Subcutaneous abdominal adipose tissue (tissue), 5 donors: ENCODE data around the gene GYG1.
"Not testable (repeated sequence)": the region's sequence is repeated elsewhere in the genome, so short reads cannot be mapped to it uniquely, and the experiment has no call there.

Source experiments
- H3K27ac ChIP-seq: one replicate; pipeline ENCODE4 v1.7.0; 2013; ENCODE audit warnings: low read depth, mild to moderate bottlenecking, inconsistent platforms, low read length, moderate library complexity
- H3K27me3 ChIP-seq, 5 donors: one replicate each; pipeline ENCODE4 v1.7.0; 2013; ENCODE audit warnings: low read length in 5 of 5, inconsistent platforms in 1 of 5; ENCODE audit not compliant: control insufficient read depth in 5 of 5, insufficient read depth in 4 of 5
- H3K36me3 ChIP-seq, 5 donors: one replicate each; pipeline ENCODE4 v1.7.0; 2013; ENCODE audit warnings: low read length in 5 of 5; ENCODE audit not compliant: control insufficient read depth in 5 of 5, insufficient read depth in 5 of 5
- H3K4me1 ChIP-seq, 5 donors: one replicate each; pipeline ENCODE4 v1.7.0; 2013; ENCODE audit warnings: low read length in 5 of 5, mild to moderate bottlenecking in 3 of 5, moderate library complexity in 1 of 5; ENCODE audit not compliant: control insufficient read depth in 5 of 5, insufficient read depth in 5 of 5
- H3K4me3 ChIP-seq, 5 donors: one replicate each; pipeline ENCODE4 v1.7.0; 2013; ENCODE audit warnings: low read length in 5 of 5, low read depth in 1 of 5
- H3K9ac ChIP-seq, 5 donors: one replicate each; pipeline ENCODE4 v1.7.0; 2013; ENCODE audit warnings: low read length in 5 of 5, mild to moderate bottlenecking in 4 of 5, moderate library complexity in 3 of 5
- H3K9me3 ChIP-seq, 5 donors: one replicate each; pipeline ENCODE4 v1.7.0; 2013; ENCODE audit warnings: low read length in 5 of 5; ENCODE audit not compliant: control insufficient read depth in 5 of 5
- donor health status: healthy.
- donor health status: healthy.
- donor health status: healthy.
- donor health status: healthy.
- donor health status: healthy.

The GYG1 gene

GRCh38 chr3:148981273-148981672, 10.1 kb upstream of the GYG1 start:
- Histone ChIP-seq H3K36me3 (no peaks in the 10 kb centered on the region), H3K9me3 (no peaks in the 10 kb centered on the region), H3K27me3 (peaks cover 0 to 2% (median 0%) of the 10 kb centered on the region in 5 donors), H3K9ac (no peak overlapping the region), H3K27ac (no peak overlapping the region), H3K4me1 (no peaks in the 10 kb centered on the region), H3K4me3 (no peak overlapping the region)

GRCh38 chr3:148987551-148987950, 3.8 kb upstream of the GYG1 start:
- not testable (repeated sequence) for H3K27ac ChIP-seq
- peaks cover 0 to 21% (median 14%) of the 10 kb centered on the region in 5 donors for H3K4me1 ChIP-seq

GRCh38 chr3:148990236-148990635, 1.1 kb upstream of the GYG1 start:
- Histone ChIP-seq H3K27ac (peak overlapping the region; percentile 10), H3K9ac (peak overlapping the region in 1 of 5 donors; percentile 80), H3K4me3 (no peak overlapping the region), H3K36me3 (peaks cover 1 to 12% (median 8%) of the 10 kb centered on the region in 5 donors), H3K4me1 (peaks cover 0 to 25% (median 18%) of the 10 kb centered on the region in 5 donors), H3K9me3 (no peaks in the 10 kb centered on the region), H3K27me3 (no peaks in the 10 kb centered on the region)

More at GRCh38 chr3:148987551-148987950, 3.8 kb upstream of the GYG1 start:
- not testable (repeated sequence) for H3K36me3 ChIP-seq, H3K9me3 ChIP-seq, H3K4me3 ChIP-seq, H3K9ac ChIP-seq, H3K27me3 ChIP-seq

- Histone ChIP-seq H3K9me3 (no peaks in the 10 kb centered on the region), H3K27ac (peak overlapping the region; percentile 74), H3K27me3 (no peaks in the 10 kb centered on the region), H3K36me3 (peaks cover 20 to 31% (median 24%) of the 10 kb centered on the region in 5 donors), H3K4me1 (peaks cover 0 to 25% (median 18%) of the 10 kb centered on the region in 5 donors), H3K9ac (peak overlapping the region in 4 of 5 donors; percentile 47 to 82 (median 76)), H3K4me3 (peak overlapping the region; percentile 52 to 82 (median 73))
Measured at GRCh38 chr3:148992027-148992634, 791 bp downstream of the GYG1 start.

GRCh38 chr3:148992635-148993255, 1.4 kb downstream of the GYG1 start:
- no peaks in the 10 kb centered on the region for H3K9me3 ChIP-seq
- H3K27ac ChIP-seq = no peak overlapping the region
- peaks cover 0 to 25% (median 18%) of the 10 kb centered on the region in 5 donors for H3K4me1 ChIP-seq
- no peaks in the 10 kb centered on the region for H3K27me3 ChIP-seq
- H3K4me3 ChIP-seq = peak overlapping the region; percentile 52 to 82 (median 73)
- H3K9ac ChIP-seq = peak overlapping the region in 3 of 5 donors; percentile 47 to 82 (median 80)
- peaks cover 22 to 37% (median 25%) of the 10 kb centered on the region in 5 donors for H3K36me3 ChIP-seq

GRCh38 chr3:148997623-148998022, 6.3 kb downstream of the GYG1 start:
- Histone ChIP-seq H3K4me3 (no peak overlapping the region), H3K36me3 (peaks cover 31 to 55% (median 33%) of the 10 kb centered on the region in 5 donors), H3K27ac (no peak overlapping the region), H3K9ac (no peak overlapping the region), H3K4me1 (peaks cover 0 to 4% (median 4%) of the 10 kb centered on the region in 5 donors), H3K9me3 (no peaks in the 10 kb centered on the region), H3K27me3 (no peaks in the 10 kb centered on the region)

GRCh38 chr3:148998297-148998696, 7.0 kb downstream of the GYG1 start:
- no peaks in the 10 kb centered on the region for H3K9me3 ChIP-seq
- peak overlapping the region in 1 of 5 donors; percentile 12 for H3K9ac ChIP-seq
- H3K36me3 ChIP-seq = peaks cover 31 to 55% (median 33%) of the 10 kb centered on the region in 5 donors
- no peak overlapping the region for H3K4me3 ChIP-seq
- no peaks in the 10 kb centered on the region for H3K4me1 ChIP-seq
- no peaks in the 10 kb centered on the region for H3K27me3 ChIP-seq
- H3K27ac ChIP-seq = no peak overlapping the region

GRCh38 chr3:148998715-148999423, 7.5 kb downstream of the GYG1 start:
- H3K36me3 ChIP-seq = peaks cover 33 to 57% (median 35%) of the 10 kb centered on the region in 5 donors
- no peaks in the 10 kb centered on the region for H3K4me1 ChIP-seq
- no peaks in the 10 kb centered on the region for H3K9me3 ChIP-seq
- peak overlapping the region in 2 of 5 donors; percentile 12 to 15 for H3K9ac ChIP-seq
- no peaks in the 10 kb centered on the region for H3K27me3 ChIP-seq
- H3K27ac ChIP-seq = no peak overlapping the region
- no peak overlapping the region for H3K4me3 ChIP-seq

GRCh38 chr3:148999806-149000205, 8.5 kb downstream of the GYG1 start:
- Histone ChIP-seq H3K4me3 (no peak overlapping the region), H3K9ac (no peak overlapping the region), H3K27ac (no peak overlapping the region), H3K27me3 (no peaks in the 10 kb centered on the region), H3K4me1 (no peaks in the 10 kb centered on the region), H3K36me3 (peaks cover 28 to 56% (median 33%) of the 10 kb centered on the region in 5 donors), H3K9me3 (no peaks in the 10 kb centered on the region)
